ENCODE measurements around the gene ANO2.

Gene ANO2

GRCh38 chr12:5739917-5740316 lies 205.1 kb downstream of the ANO2 start:
- H3K4me3 ChIP-seq (ENCODE audit: low read depth, low read length), result no peak overlapping the region
- in situ Hi-C loops (cut with HindIII; ENCODE audit: low sequenced_read_pairs), result no loop called here
- DNase-seq (ENCODE audit: low read depth, low spot score), result no peak
- TF ChIP-seq CTCF (IDR thresholded peaks at IDR 0.05; ENCODE audit: low read depth, low read length), result no peak

GRCh38 chr12:5737778-5738177 lies 207.3 kb downstream of the ANO2 start:
- in situ Hi-C loops (cut with HindIII; ENCODE audit: low sequenced_read_pairs), result no loop called here
- no peak overlapping the region for H3K4me3 ChIP-seq (ENCODE audit: low read depth, low read length)
- no peak for TF ChIP-seq CTCF (IDR thresholded peaks at IDR 0.05; ENCODE audit: low read depth, low read length)
- DNase-seq (ENCODE audit: low read depth, low spot score), result no peak

GRCh38 chr12:5736527-5736926 lies 208.5 kb downstream of the ANO2 start:
- DNase-seq (ENCODE audit: low read depth, low spot score), result no peak
- H3K4me3 ChIP-seq (ENCODE audit: low read depth, low read length), result no peak overlapping the region
- in situ Hi-C loops (cut with HindIII; ENCODE audit: low sequenced_read_pairs), result no loop called here
- TF ChIP-seq CTCF (IDR thresholded peaks at IDR 0.05; ENCODE audit: low read depth, low read length), result no peak

- no peak for DNase-seq (ENCODE audit: low read depth, low spot score)
- H3K4me3 ChIP-seq (ENCODE audit: low read depth, low read length), result no peak overlapping the region
- in situ Hi-C loops (cut with HindIII; ENCODE audit: low sequenced_read_pairs), result no loop called here
- TF ChIP-seq CTCF (IDR thresholded peaks at IDR 0.05; ENCODE audit: low read depth, low read length), result no peak
Observed at GRCh38 chr12:5736016-5736415, 209.0 kb downstream of the ANO2 start.

GRCh38 chr12:5733916-5734315 lies 211.1 kb downstream of the ANO2 start:
- in situ Hi-C loops (cut with HindIII; ENCODE audit: low sequenced_read_pairs), result no loop called here
- DNase-seq (ENCODE audit: low read depth, low spot score), result no peak
- no peak overlapping the region for H3K4me3 ChIP-seq (ENCODE audit: low read depth, low read length)
- TF ChIP-seq CTCF (IDR thresholded peaks at IDR 0.05; ENCODE audit: low read depth, low read length), result no peak

- TF ChIP-seq CTCF (IDR thresholded peaks at IDR 0.05; ENCODE audit: low read depth, low read length), result no peak
- no peak for DNase-seq (ENCODE audit: low read depth, low spot score)
- in situ Hi-C loops (cut with HindIII; ENCODE audit: low sequenced_read_pairs), result no loop called here
- no peak overlapping the region for H3K4me3 ChIP-seq (ENCODE audit: low read depth, low read length)
Observed at GRCh38 chr12:5733136-5733755, 211.8 kb downstream of the ANO2 start.

GRCh38 chr12:5730962-5731361 lies 214.1 kb downstream of the ANO2 start:
- no peak overlapping the region for H3K4me3 ChIP-seq (ENCODE audit: low read depth, low read length)
- no peak for DNase-seq (ENCODE audit: low read depth, low spot score)
- TF ChIP-seq CTCF (IDR thresholded peaks at IDR 0.05; ENCODE audit: low read depth, low read length), result no peak
- in situ Hi-C loops (cut with HindIII; ENCODE audit: low sequenced_read_pairs), result no loop called here
